ENCODE measurements around the gene ESYT1.

GRCh38 chr12:56126732-56127239, 1.3 kb upstream of the ESYT1 start:
- TF ChIP-seq POLR2A (IDR thresholded peaks at IDR 0.05; ENCODE audit: low read length) (no peak), GATA1 (IDR thresholded peaks at IDR 0.05; ENCODE audit: low read depth, low read length) (no peak)
